GM21786 (cell line): Measurements from ENCODE around the gene C5orf15.
"Not testable (repeated sequence)": the region's sequence is repeated elsewhere in the genome, so short reads cannot be mapped to it uniquely, and the experiment has no call there.

ENCODE experiments used
- ATAC-seq: cut with Tn5 transposase; IDR thresholded peaks from one replicate; pipeline ENCODE4 v1.9.1; 2021; ENCODE audit not compliant: unreplicated experiment

C5orf15 gene

DNA sequence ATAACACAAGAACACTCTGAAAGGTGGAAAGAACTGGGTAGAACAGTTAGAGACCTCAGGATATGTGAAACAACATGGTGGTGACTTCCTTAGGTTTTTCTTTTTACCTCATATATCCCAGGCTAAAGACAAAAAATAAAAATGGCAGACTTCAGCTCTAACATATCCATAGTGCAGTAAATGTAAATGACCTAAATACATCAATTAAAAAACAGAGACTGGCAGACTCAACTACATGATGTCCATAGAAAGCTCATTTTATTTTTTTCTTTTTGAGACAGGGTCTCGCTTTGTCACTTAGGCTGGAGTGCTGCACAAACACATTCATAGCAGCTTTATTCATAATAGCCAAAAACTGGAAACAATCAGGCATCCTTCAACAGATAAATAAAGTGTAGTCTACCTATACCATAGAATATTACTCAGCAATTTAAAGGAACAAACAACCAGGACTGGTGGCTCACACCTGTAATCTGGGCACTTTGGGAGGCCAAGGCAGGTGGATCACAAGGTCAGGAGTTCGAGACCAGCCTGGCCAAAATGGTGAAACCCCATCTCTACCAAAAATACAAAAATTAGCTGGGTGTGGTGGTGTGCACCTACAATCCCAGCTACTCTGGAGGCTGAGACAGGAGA lies 4.8 kb downstream of the C5orf15 start:
- ATAC-seq = no peak

DNA sequence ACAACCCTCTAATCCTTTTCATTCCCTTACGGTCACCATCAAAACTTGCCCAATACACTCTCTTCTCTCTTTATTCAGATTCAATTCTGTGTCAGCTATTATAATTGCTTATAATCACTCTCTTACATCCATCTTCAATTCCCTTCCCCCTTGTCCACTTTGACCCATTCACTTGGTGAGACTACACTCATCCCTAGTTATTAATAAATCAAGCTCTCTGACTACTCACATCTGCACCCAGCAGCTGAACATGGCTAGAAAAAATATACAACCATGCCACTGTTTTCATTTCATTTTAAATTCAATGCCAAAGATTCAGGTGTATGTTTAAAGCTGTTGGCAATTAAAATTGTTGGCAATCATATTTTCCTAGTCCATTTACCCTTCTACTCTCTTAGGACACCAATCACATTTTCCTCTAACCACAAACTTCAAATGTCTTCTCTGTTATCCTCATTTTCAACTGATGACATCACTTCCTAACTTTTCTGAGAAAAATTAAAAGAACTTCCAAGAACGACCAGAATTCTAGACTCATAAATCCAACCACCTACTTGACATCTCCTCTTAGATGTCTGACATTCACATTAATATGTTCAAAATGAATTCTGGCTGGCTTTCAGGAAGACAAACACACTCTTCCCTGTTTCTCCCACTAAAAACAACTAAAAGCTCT lies 5.5 kb downstream of the C5orf15 start:
- no peak for ATAC-seq

- ATAC-seq = no peak
These were observed 6.3 kb downstream of the C5orf15 start for GRCh38 chr5:133962131-133962530.

GRCh38 chr5:133959643-133960042 lies 8.8 kb downstream of the C5orf15 start:
- no peak for ATAC-seq

GRCh38 chr5:133957591-133957990 lies 10.8 kb downstream of the C5orf15 start:
- peak; percentile 77 for ATAC-seq

DNA sequence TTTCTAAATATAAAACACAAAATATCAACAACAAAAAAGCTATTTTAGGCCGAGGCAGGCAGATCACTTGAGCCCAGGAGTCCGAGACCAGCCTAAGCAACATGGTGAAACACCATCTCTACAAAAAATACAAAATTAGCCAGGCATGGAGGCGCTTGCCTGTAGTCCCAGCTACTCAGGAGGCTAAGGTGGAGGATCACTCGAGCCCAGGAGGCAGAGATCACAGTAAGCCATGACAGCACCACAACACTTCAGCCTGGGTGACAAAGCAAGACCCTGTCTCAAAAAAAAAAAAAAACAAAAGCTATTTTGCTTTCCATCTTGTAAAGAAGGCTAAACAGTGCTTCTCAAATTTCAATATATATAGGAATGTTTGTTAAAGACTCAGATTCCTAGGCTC lies 11.3 kb downstream of the C5orf15 start:
- ATAC-seq = peak; percentile 2

DNA sequence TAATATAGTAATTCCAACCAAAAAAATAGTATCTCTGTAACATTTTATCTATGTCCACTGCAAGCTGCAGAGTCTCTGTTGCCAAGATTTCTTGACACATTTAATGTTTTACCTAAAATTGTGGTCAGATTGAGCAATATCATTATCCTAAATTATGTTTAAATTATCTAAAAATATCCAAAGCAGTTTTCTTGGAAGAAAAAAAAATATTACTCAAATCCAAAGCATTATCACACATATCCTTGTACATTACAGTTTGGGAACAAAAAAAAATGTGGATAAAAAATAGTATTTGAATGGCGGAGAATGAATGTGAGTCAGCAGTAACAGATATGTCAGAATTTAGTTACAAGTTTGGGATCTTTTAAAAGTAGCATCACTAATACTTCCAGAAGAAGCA lies 12.2 kb downstream of the C5orf15 start:
- ATAC-seq = not testable (repeated sequence)

- no peak for ATAC-seq
These were observed 14.8 kb downstream of the C5orf15 start for GRCh38 chr5:133953568-133954145.

DNA sequence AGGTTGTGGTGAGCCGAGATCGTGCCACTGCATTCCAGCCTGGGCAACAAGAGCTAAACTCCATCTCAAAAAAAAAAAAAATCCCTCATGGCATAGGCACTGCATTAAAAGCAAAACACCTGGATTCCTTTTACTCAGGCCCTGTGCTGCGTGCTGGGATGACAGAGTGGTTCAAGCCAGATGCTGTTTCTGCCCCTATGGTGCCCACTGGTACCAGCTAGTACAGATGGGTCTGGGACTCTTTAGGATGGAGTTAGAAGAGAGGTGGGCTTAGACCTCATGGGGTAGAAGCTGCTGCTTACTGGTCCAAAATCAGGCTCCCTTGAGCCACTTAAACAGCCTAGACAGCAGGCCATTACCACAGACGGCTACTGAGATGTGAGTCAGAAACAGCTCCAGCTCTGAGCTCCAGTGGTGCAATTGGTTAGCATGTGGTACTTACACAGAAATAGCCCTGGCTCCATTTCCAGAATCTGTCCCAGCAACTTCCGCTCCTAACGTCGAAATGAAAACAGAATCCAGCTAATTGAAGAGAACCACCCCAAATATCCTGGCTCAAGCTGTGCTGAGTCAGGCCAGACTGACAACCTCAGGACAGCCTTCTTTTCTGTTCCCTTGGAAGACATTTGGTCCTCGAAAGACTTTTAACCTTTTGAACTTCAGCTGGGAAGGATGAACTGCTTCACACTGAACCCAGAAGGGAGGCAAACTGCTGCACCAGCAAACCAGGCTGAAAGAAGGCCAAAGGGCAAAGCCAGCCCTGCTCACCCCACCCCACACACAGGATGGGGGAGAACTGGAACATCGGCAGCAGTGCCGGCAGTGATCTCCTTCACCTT lies 15.5 kb downstream of the C5orf15 start:
- no peak for ATAC-seq

DNA sequence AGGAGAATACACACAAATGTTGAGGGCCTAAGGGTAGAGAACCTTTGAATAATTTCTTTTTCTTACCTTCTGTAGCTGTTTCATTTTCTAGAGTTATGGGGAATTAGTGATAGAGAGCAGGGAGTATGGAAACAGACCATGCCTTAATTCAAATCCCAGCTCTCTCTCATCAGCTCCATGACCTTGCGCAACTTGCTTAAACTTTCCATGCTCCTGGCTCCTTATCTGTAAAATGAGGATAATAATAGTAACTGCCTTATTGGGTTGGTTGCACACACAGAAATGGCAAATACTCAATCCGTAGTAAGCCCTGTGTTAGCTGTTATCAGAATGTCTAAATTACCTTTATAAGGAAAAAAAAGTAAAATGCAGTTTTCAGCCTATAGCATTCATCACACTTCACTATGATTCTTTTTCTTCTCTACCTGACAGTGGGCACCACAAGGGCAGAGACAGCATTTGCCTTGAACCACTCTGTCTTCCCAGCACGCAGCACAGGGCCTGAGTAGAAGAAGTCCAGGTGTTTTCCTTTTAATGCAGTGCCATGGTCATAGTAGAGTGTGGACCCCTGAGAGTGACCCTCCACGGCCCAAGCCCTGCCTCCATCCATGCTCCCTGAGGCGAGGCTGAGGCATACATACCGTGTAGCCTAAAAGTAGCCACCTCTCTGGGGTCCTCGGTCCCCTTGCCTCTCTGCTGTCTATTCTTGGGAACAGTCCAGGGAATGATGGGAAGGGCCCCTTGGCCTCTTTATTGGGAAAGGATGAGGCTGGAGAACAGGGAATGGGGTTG lies 17.4 kb downstream of the C5orf15 start:
- ATAC-seq = no peak

DNA sequence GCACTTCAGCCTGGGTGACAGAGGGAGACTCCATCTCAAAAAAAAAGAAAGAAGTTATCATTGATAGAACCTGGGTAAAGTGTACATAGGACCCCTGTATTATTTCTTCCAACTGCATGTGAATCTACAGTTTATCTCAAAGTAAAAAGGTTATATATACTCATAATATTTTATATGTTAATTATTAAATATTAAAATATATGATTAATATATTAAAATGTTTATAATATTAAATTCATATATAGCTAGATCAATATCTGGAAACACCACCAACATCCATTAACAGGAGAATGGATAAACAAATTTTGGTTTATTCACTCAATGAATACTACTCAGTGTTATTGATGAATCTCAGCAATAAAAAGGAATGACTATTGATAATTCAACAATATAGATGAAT lies 19.7 kb downstream of the C5orf15 start:
- no peak for ATAC-seq

DNA sequence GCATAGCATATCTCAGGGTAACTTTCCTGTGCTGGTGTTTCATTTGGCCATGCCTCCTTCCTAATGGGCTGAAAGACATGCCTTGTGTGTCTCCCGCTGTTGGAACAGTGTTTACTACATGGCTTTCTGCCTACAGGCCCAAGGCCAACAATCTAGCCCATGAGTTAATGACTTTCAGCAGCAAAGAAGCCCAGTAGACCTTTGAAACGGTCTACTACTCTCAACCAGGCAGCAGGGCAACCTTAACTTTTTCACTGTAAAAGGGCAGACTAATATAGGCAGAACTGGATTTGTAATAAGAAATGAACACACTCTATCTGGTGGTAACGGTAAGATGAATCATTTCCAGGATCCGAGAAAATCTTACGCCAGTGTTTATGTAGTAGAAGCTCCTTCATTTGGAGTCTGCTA lies 21.0 kb downstream of the C5orf15 start:
- no peak for ATAC-seq

- no peak for ATAC-seq
These were observed 22.9 kb downstream of the C5orf15 start for GRCh38 chr5:133945568-133945967.

- ATAC-seq = peak; percentile 61
These were observed 23.9 kb downstream of the C5orf15 start for GRCh38 chr5:133944263-133945185.

GRCh38 chr5:133943475-133943817 lies 25.0 kb downstream of the C5orf15 start:
- no peak for ATAC-seq

- ATAC-seq = no peak
These were observed 25.6 kb downstream of the C5orf15 start for GRCh38 chr5:133942614-133943474.

- ATAC-seq = no peak
These were observed 26.8 kb downstream of the C5orf15 start for GRCh38 chr5:133941456-133942196.

DNA sequence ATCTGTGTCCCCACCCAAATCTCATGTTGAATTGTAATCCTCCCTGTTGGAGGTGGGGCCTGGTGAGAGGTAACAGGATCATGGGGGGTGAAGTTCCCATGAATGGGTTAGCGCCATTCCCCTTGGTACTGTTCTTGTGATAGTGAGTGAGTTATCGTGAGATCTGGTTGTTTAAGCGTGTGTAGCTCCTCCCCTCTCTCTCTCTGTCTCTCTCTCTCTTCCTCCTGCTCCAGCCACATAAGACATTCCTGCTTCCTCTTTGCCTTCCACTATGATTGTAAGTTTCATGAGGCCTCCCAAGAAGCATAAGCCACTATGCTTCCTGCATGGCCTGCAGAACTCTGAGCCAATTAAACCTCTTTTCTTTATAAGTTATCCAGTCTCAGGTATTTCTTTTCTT lies 28.8 kb downstream of the C5orf15 start:
- ATAC-seq = no peak
